Activated CD4-positive, alpha-beta T cell treated with anti-CD3 and anti-CD28 coated beads, Interleukin-2, amount 50 U/mL, for 48 hours (primary cell): ENCODE data around the gene ZNF490.
A peak's percentile ranks its signal among the peaks of the same experiment; 100 is the strongest.
"Not testable (repeated sequence)": the region's sequence is repeated elsewhere in the genome, so short reads cannot be mapped to it uniquely, and the experiment has no call there.

Experiments
- DNase-seq, 2 experiments: peaks; one replicate each; pipeline ENCODE4 v3.0.0-alpha.2; 2020

The ZNF490 gene

GRCh38 chr19:12610540-12611360, at the start of gene ZNF490, which contains the start of gene ZNF791:
TSS of gene ZNF490 (minus strand) at chr19:12610813. CDS start at chr19:12610680, 133 bp downstream.
TSS of gene ZNF791 (plus strand) at chr19:12610920. CDS start at chr19:12611080, 160 bp downstream.
- peak; percentile 97 to 99 for DNase-seq

DNA sequence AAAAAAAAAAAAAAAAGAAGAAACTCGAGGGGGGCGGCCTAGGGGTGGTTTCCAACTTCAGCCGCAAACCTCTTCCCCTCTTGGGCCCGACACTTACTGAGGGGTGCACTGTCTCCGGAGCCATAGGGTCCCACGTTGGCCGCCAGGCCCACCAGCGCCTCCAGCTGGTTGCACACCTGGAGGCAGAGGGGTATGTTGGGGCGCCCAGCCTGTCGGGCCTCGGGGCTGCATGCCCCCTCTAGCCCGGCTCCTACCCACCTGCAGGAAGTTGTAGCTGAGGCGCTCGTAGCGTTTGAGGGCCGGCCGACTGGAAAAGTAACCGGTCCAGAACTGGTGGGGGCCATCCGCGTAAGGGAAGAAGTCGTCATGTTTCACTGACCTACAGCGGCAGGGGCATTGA, 47.4 kb upstream of the ZNF490 start:
- DNase-seq: no peak

DNA sequence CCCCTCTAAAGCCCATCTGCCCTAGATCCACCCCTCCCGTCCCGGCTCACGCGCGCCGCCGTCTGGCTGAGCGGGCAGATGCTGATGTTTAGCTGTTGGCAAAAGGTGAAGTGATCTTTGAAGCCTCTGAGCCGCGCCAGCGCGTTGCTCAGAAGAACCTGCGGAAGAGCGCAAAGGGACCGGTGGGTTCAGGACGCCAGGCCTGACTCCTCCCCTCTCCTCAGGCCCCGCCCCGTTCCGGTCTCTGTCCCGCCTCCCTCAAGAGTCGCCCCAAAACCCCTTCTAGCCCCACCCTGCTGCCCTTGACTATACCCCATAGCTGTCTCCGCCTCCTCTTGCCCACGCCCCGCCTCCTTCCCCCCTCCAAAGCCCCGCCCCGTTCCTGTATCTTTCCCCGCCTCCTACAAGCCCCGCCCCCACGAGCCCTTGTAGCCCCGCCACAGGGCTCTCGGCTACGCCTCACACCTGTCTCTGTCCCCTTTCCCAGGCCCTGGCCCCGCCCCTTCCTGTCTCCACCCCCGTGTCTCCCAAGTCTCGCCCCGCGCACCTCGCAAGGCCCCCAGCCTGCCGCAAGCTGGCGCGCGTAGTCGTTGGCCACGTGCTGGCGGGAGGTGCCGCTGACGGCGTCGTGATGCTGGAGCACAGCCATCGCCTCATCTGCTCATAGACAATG, 46.4 kb upstream of the ZNF490 start:
- DNase-seq: peak; percentile 42 to 46

DNA sequence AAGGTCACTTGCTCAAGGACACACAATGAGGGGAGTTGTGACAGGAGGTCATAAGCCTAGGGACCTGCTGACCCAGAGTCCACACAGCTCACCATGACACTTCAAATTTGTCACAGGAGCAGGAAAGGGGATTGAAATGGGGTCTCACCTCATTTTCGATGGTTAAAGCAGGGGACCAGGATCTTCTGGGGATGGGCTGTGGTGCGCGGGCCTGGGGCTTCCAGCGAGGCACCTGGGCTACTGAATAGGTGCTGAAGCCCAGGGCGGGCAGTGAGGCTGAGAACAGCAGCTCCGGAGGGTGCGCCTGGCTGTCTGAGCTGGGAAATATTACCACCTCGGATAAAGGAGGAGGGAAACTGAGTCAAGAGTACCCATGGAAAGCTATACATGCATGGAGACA, 44.9 kb upstream of the ZNF490 start:
- no peak for DNase-seq

GRCh38 chr19:12652219-12652618, 41.6 kb upstream of the ZNF490 start:
- DNase-seq: no peak

- no peak for DNase-seq
These were observed 39.3 kb upstream of the ZNF490 start for GRCh38 chr19:12649941-12650340.

DNA sequence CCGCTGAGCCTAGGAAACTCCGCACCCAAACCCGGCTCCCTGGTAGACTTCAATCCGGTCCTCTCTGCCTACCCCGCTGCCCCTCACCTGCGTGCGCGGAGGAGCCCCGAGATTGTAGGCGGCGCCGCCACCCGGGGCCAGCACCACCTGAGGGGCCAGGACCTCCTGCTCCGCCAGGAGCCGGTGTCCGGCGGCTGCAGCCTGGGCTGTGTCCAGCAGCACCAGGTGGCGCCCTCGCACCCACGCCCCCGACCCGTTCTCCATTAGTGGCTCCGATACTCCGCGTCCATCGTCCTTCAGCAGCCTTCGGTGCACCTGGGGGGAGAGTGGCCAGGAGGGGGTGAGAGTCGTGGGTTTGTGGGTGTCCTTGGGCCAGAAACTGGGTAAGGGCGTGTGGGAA, 37.5 kb upstream of the ZNF490 start:
- DNase-seq: no peak

DNA sequence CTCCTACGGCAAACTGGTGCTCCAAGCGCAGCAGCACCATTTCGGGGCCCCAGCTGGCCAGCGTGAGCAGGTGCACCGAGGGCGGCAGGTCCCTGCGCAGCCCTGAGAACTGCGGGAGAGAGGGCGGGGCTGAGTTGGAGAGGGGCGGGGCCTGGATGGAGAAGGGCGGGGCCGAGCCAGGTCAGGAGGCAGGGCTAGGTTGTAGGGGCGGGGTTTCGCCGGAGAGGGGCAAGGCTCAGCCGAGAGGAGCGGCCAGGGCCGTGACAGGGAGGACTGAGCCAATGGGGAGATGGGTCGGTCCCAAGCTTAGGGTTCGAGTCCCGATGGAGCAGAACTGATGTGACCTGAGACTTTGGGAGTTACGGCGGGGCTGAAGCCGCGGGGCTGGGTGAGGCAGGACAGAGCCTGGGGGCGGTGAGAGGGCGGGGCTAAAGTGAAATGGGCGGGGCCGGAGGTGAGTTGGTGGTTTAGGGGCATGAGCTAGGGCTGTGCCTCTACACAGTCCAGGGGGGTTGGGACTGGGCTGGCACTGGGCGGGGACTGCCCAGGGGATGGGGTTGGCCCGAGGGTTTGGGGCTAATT, 37.0 kb upstream of the ZNF490 start:
- peak; percentile 46 to 48 for DNase-seq

GRCh38 chr19:12647047-12647446, 36.4 kb upstream of the ZNF490 start:
- no peak for DNase-seq

DNA sequence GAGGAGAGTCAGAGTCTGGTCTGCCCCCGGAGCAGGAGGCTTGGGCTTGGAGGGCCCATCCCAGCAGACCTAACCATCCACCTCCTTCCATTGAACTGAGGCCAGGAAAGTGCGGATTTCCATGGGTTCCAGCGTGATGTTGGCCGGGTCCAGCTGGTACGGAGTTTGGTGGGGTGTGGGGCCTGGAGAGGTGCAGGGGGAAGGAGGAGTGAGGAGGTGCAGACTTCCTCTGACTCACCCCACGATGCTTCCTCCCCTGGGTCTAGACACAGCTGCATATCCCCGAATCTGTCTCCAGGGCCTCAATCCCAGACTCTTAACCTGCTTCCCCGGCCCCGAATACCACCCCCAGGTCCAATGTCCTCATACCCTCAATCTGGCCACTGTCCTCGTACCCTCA, 35.9 kb upstream of the ZNF490 start:
- no peak for DNase-seq

DNA sequence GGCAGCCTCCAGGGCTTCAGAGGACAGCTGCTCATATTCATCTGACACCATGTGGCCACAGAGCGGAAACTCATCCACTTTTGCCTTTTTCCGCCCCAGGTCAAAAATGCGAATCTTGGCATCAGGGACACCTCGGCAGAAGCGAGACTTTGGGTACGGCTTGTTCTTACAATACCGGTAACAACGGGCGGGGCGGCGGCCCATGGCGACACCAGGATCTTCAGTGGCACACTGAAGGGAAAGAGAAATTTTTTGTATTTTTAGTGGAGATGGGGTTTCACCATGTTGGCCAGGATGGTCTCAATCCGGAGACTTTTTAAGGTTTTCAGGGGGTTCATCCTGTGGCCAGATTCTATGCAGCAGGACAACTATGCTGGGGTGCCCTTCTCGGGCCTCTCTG, 33.1 kb upstream of the ZNF490 start:
- DNase-seq: not testable (repeated sequence)

GRCh38 chr19:12642506-12642905, 31.9 kb upstream of the ZNF490 start:
- DNase-seq: no peak

- DNase-seq: no peak
These were observed 30.8 kb upstream of the ZNF490 start for GRCh38 chr19:12641456-12641855.

DNA sequence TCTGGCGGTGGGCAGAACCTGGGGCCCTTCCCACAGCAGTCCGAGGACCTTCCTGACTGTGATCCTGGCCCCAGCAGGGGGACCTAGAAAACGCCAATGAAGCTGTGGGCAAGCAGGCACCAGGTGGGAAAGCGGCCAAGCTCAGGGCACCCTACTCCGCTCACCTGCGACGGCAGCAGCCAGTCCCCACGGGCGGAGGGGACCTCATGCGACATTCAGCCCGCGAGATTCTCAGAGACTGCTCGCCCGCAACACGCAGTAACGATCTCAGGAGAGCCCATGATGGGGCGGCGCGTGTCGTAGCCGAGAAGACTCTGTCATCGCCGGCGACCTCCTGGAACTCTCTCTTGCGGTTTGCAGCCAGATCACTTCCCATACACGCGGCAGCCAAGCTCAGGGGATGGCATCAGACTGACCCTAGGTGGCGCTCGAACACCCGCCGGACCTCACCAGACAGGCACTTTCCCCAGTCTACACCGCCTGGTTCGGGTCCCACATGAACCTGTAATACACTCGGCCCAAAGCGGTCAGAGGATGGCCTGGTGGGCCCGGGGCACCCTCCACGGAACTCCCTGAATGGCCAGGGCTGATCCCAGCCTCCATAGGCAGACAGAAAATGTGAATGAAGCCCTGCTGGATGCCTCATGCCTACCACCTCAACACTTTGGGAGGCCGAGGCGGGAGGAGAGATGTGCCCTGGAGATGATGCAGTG, 29.4 kb upstream of the ZNF490 start:
- peak; percentile 91 to 94 for DNase-seq

- no peak for DNase-seq
These were observed 28.1 kb upstream of the ZNF490 start for GRCh38 chr19:12638611-12639182.

- DNase-seq: no peak
These were observed 26.0 kb upstream of the ZNF490 start for GRCh38 chr19:12636631-12637030.

GRCh38 chr19:12629215-12629614, 18.6 kb upstream of the ZNF490 start:
- DNase-seq: no peak

GRCh38 chr19:12628040-12629022, 17.7 kb upstream of the ZNF490 start:
- DNase-seq: no peak

DNA sequence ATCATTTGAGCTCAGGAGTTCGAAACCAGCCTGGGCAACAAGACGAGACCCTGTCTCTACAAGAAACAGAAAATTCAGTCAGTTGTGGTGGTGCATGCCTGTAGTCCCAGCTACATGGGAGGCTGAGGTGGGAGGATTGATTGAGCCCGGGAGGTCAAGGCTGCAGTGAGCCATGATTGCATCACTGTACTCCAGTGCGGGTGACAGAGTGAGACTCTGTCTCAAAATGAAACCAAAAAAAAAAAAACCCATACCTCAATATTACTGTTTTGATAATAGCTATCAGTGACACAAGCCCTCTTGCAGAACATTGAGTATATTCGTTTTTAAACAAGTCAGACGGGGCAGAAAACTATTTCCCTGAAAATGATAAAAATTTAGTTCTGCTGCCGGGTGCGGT, 16.3 kb upstream of the ZNF490 start:
- DNase-seq: no peak

DNA sequence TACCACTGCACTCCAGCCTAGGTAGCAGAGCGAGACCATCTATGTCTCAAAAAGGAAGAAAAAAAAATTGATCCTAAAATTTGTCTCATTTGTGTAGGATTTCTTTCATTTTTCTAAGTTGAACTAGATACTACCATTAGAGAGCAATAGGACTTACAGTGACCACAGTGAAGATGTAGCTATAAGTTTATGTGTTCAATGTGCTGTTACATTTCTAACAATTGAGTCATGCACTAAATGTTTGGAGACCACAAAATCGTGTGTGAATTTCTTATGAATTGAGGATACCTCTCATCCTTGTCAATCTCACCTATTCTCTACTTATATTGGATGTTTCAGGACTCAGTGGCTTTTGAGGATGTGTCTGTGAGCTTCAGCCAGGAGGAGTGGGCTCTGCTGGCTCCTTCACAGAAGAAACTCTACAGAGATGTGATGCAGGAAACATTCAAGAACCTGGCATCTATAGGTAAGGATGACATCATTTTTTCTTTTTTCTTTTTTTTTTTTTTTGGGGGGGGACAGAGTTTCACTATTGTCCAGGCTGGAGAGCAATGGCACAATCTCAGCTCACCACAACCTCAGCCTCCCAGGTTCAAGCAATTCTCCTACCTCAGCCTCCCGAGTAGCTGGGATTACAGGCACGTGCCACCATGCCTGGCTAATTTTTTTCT, 12.9 kb upstream of the ZNF490 start:
- no peak for DNase-seq
